ENCODE measurements around the gene ING3.
A peak's percentile ranks its signal among the peaks of the same experiment; 100 is the strongest.

ING3 gene

DNA sequence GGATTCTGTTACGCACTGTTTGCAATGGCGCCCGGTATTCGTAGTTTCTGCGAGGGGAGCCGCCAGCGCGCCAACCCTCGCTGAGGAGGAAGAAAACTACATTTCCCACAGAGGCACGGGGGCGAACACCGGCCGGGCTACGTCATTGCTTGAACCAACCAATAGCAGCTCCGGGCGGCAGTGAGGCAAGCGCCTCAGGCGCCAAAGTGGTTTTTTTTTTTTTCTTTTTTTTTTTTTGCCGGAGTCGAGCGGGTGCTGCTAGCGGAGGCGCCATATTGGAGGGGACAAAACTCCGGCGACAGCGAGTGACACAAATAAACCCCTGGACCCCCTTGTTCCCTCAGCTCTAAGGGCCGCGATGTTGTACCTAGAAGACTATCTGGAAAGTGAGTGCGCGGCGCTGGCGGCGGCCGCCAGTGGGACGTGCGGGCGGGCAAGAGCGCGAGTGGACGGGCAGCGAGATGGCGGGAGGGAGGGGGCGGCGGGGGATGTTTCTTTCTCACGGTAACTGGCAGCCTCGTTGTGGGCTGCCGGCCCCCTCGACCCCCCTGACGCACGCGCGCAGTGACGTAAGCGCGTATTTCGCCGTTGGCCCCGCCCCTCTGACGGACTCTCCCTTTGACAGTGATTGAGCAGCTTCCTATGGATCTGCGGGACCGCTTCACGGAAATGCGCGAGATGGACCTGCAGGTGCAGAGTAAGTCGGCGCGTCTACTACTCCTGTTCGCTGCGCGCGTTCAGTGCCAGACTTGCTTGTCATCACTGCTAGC is at the start of gene ING3:
ING3 (plus strand) TSS at position 239 of the 770 bp plus-strand sequence; CDS start at position 359, 120 bp downstream.
- peak; percentile 98 for DNase-seq

GRCh38 chr7:120915314-120916105 is 35.1 kb upstream of the ING3 start:
- no peak for DNase-seq

DNA sequence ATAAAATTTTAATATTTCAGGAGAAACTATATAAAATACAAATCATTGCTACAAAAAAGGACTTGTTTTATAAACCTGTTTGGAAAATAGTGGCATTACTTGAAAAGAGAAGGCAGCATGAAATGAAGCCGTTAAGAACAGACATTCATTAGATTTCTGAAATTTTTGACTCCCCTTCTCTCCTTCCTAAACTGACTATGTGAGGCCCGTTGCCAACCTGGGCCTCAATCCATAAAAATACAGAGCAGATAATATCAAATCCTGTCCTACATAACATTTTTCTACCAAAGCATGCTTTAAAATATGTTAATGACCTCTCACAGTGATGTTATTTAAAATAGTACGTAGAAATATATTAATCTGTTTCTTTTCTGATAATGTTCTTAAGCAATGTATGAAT is 34.5 kb upstream of the ING3 start:
- DNase-seq: no peak

DNA sequence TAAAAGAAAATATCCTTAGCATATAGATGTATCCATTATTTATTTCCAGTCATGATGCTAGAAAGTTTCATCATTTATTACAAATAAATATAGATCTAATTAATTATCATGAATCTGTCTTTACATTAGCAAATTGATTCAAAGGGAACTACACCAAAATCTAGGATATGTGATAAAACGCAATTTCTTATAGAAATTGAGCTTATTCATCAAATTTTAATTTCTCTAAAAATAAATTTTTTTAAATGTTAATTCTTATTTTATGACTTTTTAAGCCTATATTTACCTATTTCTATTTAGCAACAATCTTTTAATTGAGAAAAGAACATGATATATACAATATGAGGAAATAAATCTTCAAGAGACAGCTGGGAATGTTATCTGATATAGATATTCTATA is 34.0 kb upstream of the ING3 start:
- no peak for DNase-seq

DNA sequence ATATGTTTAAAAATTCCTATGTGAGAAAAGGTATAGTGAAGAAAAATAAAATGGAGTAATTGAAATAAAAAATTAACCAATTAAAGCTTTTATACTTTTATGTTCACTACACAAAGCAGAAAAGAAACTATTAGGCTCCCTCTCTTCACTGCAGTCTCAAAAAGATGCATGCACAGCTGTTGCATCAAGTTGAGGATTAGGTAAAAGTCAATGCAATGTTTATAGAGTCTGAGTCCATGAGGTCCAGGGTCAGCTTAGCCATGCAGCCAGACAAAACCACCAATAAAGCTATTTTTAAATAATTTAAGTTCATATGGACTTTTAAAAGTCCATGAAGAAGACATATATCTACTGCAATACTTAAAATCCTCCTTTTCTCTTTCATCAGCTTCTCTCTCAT is 31.1 kb upstream of the ING3 start:
- DNase-seq: no peak

DNA sequence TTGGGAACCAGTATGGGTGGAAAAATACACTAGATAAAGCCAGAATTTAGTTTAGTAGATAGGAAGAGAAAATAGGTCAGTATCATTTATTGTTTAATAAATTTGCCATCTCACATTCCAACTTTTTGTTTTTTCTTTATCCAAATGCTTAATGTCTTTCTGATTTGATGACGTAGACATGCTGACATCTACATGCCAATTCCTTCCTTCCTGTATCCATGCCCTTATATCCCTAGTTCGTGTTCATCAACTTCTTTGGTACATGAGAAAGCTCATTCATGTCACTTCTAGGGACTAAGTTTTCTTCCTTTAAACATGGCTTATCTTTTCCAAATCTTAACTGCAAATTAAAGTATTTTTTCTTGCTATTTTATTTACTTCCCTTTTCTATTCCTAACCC is 30.5 kb upstream of the ING3 start:
- no peak for DNase-seq

- no peak for DNase-seq
These were observed 29.8 kb upstream of the ING3 start for GRCh38 chr7:120920591-120921274.

DNA sequence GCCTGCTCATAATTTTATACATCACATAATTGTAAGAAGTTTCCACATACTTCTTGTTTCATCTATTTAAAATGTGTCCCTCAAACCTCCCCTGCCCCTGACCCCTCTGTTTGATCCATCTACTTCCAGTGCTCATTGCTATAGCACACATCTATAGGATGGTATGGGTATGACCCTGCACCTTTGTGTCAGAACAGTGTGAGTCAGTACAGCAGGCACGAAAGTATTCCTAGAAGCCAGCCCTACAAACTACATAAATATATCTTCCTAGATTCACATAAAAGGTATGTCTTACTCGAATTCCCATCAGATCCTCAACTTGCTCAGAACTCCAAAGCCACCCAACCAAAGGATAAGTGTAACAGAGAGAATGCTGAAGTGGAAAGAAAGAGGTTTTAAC is 25.7 kb upstream of the ING3 start:
- no peak for DNase-seq

- DNase-seq: no peak
These were observed 25.2 kb upstream of the ING3 start for GRCh38 chr7:120925392-120925791.

DNA sequence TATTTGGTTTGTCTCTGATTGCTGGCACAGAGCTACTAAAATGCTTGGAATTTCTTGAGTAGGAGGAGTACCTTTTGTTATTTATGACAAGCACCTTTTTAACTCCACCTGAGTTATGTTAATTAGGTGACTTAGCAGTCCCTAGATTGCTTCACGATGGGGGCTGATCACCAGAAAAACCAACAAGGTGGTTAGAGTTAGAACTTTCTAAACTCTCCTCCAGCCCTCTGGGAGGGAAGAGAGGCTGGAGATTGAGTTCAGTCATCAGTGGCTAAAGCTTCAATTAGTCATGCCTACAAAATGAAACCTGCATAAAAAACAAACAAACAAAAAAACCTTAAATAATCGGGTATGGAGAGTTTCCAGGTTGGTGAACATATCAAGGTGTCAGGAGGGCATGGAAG is 23.6 kb upstream of the ING3 start:
- no peak for DNase-seq

- DNase-seq: no peak
These were observed 23.0 kb upstream of the ING3 start for GRCh38 chr7:120927454-120928103.

GRCh38 chr7:120931243-120931642 is 19.3 kb upstream of the ING3 start:
- DNase-seq: no peak

GRCh38 chr7:120933475-120933874 is 17.1 kb upstream of the ING3 start:
- no peak for DNase-seq

DNA sequence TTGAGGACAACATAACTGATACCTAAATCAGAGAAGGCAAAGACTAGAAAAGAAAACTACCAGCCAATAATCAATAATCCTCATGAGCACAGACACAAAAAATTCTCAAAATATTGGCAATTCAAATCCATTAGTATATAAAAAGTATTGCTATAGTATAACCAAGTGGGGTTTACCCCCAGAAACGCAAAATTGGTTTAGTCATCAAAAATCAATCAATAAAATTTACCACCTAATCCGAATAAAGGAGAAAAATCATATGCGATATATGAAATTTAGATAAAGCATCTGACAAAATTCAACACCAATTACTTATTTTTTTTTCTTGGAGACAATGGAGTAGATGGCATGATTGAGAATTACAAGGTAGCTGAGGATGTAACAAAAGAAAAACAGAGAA is 11.2 kb upstream of the ING3 start:
- DNase-seq: no peak

GRCh38 chr7:120941064-120941463 is 9.5 kb upstream of the ING3 start:
- no peak for DNase-seq

DNA sequence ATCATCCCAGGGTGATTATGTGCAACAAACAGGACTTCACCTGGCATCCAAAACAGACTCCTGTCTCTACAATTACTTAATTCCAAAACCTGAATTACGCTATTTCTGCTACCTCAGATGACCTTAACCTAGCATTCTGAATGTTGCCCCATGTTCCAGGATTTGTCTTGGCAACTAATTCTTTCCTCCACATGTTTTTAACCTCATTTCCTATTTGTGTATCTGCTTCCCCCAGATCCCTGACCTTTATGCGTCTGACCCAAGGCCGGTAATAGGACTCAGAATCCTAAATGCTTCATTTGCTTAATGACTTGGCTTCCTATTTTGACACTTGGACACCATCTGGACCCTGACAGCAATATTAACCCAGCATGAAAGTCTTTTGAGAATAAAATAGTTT is 8.7 kb upstream of the ING3 start:
- DNase-seq: no peak

DNA sequence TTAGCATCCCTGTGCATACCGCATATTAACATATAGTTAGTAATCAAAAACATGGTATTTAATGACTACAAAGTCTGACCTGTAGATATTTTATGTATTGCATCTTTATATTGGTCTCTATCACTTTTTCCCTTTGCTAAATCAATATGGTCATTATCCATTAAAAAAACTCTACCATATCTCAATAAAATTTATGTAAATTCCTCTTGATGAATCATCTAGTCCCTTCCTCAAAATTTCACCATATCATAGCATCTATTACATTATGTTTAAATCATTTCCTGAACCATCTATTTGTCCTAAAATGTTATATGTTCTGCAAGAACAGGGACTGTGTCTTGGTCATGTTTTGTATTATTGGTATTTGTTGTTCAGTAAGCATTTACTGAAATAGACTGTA is 7.7 kb upstream of the ING3 start:
- no peak for DNase-seq

DNA sequence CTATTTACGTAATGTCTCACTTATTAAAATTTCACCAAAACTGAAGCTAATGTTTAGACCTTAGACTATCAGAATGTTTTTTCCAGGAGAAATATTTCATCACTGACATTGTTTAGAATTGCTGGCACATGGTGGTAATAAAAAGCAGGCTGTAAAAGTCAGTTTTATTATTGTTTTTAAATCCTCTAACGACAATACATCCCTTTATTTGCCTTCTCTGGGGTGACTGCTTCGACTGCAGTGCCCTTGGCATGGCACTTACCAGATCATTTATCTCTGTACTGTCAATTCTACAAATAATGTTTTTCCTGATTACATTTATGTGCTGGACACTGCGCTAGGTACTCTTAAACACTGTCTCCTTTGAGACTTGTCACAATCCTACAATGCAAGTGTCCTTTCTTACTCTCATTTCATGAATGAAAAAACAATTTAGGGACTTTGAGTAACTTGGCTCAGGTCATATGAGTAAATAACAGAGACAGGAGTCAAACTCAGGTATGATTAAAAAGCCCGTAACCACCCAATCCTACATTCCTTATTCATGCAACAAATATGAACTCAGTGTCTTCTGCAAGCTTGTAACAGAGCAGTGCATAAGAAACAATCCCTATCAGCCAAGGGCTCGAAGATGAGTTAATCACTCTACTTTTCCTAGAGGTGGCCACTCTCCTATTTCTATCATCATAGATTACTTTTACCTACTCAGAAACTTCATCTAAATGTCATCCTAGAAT is 5.6 kb upstream of the ING3 start:
- DNase-seq: no peak

DNA sequence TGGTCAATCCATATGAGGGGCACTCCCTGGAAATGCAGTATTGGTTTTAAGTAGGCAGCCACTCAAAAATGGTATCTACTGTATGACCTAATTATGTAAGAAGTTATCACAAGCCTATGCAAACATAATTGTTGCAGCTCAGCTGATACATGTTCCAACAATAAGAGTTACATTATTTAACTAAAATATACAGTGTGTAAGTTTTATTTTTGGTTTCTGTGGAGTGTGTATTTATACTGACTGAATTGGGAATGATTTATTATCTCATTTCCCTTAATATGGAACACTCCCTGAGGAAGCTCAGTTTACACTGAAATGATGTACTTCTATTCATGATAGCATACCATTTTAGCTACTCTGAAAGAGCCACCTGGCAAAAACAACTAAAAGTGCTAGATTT is 2.6 kb upstream of the ING3 start:
- DNase-seq: no peak

DNA sequence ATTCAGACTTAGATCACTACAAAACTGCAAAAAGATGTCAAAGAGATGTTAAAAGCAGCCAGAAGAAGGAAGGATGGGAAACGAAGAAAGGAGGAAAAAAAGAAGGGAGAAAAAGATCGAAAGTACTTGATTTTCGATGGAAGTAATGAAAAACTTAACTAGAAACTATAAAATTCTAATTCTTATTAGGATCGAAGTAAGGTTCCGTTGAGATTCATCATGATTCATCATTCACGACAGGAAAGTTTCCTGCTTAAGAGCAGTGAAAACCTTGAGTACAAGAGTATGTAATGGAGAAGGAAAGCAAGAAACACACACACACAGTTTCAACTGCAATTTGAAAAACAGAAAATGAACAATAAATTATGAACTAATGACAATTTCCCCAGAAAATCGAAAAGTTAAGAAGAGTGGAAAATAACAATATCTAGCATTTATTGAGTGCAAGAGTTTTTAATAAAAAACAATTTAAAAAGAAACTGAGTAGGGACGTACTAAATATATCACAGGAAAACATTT is 1.1 kb upstream of the ING3 start:
- no peak for DNase-seq

GRCh38 chr7:120949998-120950538 is 509 bp upstream of the ING3 start:
- DNase-seq: no peak

DNA sequence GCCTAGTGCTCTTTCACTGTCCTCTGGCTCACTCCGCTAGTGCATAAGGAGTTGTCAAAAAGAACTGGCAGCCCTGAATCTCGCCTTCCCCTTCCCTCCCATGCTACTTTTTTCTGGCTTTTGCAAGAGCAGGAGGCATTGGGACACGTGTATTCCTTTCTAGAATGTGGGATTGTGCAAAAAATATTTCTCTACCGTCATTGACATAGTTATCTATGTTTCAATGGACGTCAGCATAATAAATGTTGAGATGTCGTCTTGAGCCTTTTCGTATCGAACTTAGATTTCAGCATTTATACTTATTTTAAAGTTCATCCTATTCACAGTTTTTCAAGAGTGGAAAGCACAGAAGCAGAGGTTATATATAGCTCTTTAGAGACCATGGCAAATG is 727 bp downstream of the ING3 start:
- DNase-seq: no peak
